K562 (cell line): ENCODE measurements around the gene IGFALS. TPM values are rescaled to one million over a fixed set of nuclear protein-coding genes. Genes with fewer than 3 reads are reported as not detected.

Experiments used
- MGA ChIP-seq: fragments of 450-650 bp; IDR thresholded peaks from 2 replicates; pipeline ENCODE4 v1.6.1; 2016; ENCODE audit warnings: mild to moderate bottlenecking, moderate library complexity
- PTBP1 ChIP-seq: fragments of 200-400 bp; formaldehyde crosslinking; IDR thresholded peaks from 2 replicates; pipeline ENCODE4 v1.6.1; 2017; ENCODE audit warnings: low read depth, low read length
- PTTG1 ChIP-seq: fragments of 450-650 bp; IDR thresholded peaks from 2 replicates; pipeline ENCODE4 v1.6.1; 2016; ENCODE audit warnings: low read depth, mild to moderate bottlenecking, missing genetic modification characterization, missing compliant biosample characterization
- SAFB ChIP-seq: fragments of 200-400 bp; formaldehyde crosslinking; IDR thresholded peaks from 2 replicates; pipeline ENCODE4 v1.6.1; 2017; ENCODE audit warnings: low read depth, low read length, borderline replicate concordance
- SMAD4 ChIP-seq: fragments of 250-450 bp; sonication (Bioruptor Pico); conservative IDR thresholded peaks from 2 replicates; pipeline ENCODE4 v1.8.0; 2021; ENCODE audit warnings: inconsistent platforms, mild to moderate bottlenecking, moderate library complexity
- TFAP4 ChIP-seq: sonication (generic); formaldehyde crosslinking; IDR thresholded peaks from 2 replicates; pipeline ENCODE4 v1.8.0; 2022; ENCODE audit warnings: missing genetic modification reagents, mild to moderate bottlenecking, moderate library complexity, borderline replicate concordance
- ZBTB26 ChIP-seq: fragments of 450-650 bp; formaldehyde crosslinking; IDR thresholded peaks from 2 replicates; pipeline ENCODE4 v1.4.0; 2022; ENCODE audit warnings: missing genetic modification characterization
- ZBTB33 ChIP-seq: sonication (generic); formaldehyde crosslinking; IDR thresholded peaks from 2 replicates; pipeline ENCODE4 v1.8.1; 2023; ENCODE audit warnings: mild to moderate bottlenecking, missing genetic modification reagents
- ZFX ChIP-seq: sonication (generic); formaldehyde crosslinking; IDR thresholded peaks from 2 replicates; pipeline ENCODE4 v1.8.0; 2022; ENCODE audit warnings: mild to moderate bottlenecking, missing genetic modification reagents, moderate library complexity
- polyA plus RNA-seq, 8 experiments: library from polyadenylated mRNA; depleted of rRNA in 4 of 8; stranded (reverse) in 5 of 8; unstranded in 3 of 8; fragments of >200 nt; fragmentation: Nextera tagmentation in 2 of 8; fragmentation: Illumina TruSeq in 1 of 8; extraction: Ambion mirVana in 2 of 8; extraction: Trizol in 1 of 8; gene quantifications; 2 replicates each; pipeline versions ENCODE4 v1.2.1 to v1.2.3, GENCODE V29; 2011 to 2014; ENCODE audit warnings: inconsistent platforms in 1 of 8, missing spikeins in 1 of 8
- total RNA-seq, 7 experiments: library from RNA; depleted of rRNA in 6 of 7; stranded (reverse); fragments of >200 nt in 6 of 7; fragmentation: Illumina TruSeq in 2 of 7; extraction: Trizol in 2 of 7; gene quantifications; 2 replicates each; pipeline versions ENCODE4 v1.2.1 to v1.2.3, GENCODE V29; 2011 to 2021; ENCODE audit warnings: low replicate concordance in 1 of 7

IGFALS gene
- total and polyA plus RNA-seq, 9 of the 15 experiments (the other 6 are each of a cell fraction or from before 2014, with no cell fraction given), result not detected

- TF ChIP-seq MGA, result peak; percentile 92
- TF ChIP-seq SAFB, result no peak
- no peak for TF ChIP-seq ZBTB26
- 0 out of 2 replicates have a peak, but pooled peaks have one; percentile 33 for TF ChIP-seq SMAD4 (CRISPR knock-in tag)
- TF ChIP-seq ZBTB33 (CRISPR knock-in tag), result peak; percentile 99
- no peak for TF ChIP-seq PTTG1 (tag)
- TF ChIP-seq ZFX (CRISPR knock-in tag), result peak; percentile 73
- TF ChIP-seq PTBP1, result no peak
- TF ChIP-seq TFAP4, result peak; percentile 56; the same call in 1 of the 2 replicates
Measured at GRCh38 chr16:1763521-1764511, 29.7 kb downstream of the IGFALS start (continued).
